ENCODE measurements around the gene LYPD5.

Gene LYPD5

GRCh38 chr19:43804432-43804831 is 2.2 kb upstream of the LYPD5 start:
- DNase-seq: no peak

- DNase-seq: no peak
These were observed 2.6 kb downstream of the LYPD5 start for GRCh38 chr19:43799502-43800142.

GRCh38 chr19:43798546-43799409 is 3.5 kb downstream of the LYPD5 start:
- DNase-seq: peak; percentile 82

- no peak for DNase-seq
These were observed 4.2 kb downstream of the LYPD5 start for GRCh38 chr19:43798026-43798545.

- DNase-seq: no peak
These were observed 4.7 kb downstream of the LYPD5 start for GRCh38 chr19:43797556-43797955.

- no peak for DNase-seq
These were observed 5.1 kb downstream of the LYPD5 start for GRCh38 chr19:43797118-43797517.

- DNase-seq: no peak
These were observed 11.7 kb downstream of the LYPD5 start for GRCh38 chr19:43790587-43790986.

GRCh38 chr19:43789029-43789428 is 13.2 kb downstream of the LYPD5 start:
- no peak for DNase-seq

- no peak for DNase-seq
These were observed 15.6 kb downstream of the LYPD5 start for GRCh38 chr19:43786665-43787064.

- peak; percentile 65 for DNase-seq
These were observed 17.1 kb downstream of the LYPD5 start for GRCh38 chr19:43784981-43785808.

GRCh38 chr19:43784241-43784980 is 17.8 kb downstream of the LYPD5 start:
- peak; percentile 77 for DNase-seq

- DNase-seq: no peak
These were observed 18.6 kb downstream of the LYPD5 start for GRCh38 chr19:43783636-43784035.

GRCh38 chr19:43782689-43783231 is 19.5 kb downstream of the LYPD5 start:
- peak; percentile 39 for DNase-seq

- DNase-seq: peak; percentile 55
These were observed 20.0 kb downstream of the LYPD5 start for GRCh38 chr19:43782311-43782660.

- peak; percentile 67 for DNase-seq
These were observed 20.5 kb downstream of the LYPD5 start for GRCh38 chr19:43781630-43782310.

- peak; percentile 81 for DNase-seq
These were observed 21.3 kb downstream of the LYPD5 start, which contains the start of gene KCNN4 for GRCh38 chr19:43780706-43781525. TSS of gene KCNN4 (minus strand) at chr19:43780973. CDS start at chr19:43780861, 112 bp downstream.

GRCh38 chr19:43779820-43780219 is 22.4 kb downstream of the LYPD5 start:
- DNase-seq: no peak

GRCh38 chr19:43779147-43779819 is 23.0 kb downstream of the LYPD5 start:
- no peak for DNase-seq

GRCh38 chr19:43778651-43779050 is 23.6 kb downstream of the LYPD5 start:
- no peak for DNase-seq

GRCh38 chr19:43777163-43777695 is 25.0 kb downstream of the LYPD5 start:
- no peak for DNase-seq
